ENCODE measurements around the gene RPP30. TPM values are rescaled to one million over a fixed set of nuclear protein-coding genes. Genes with fewer than 3 reads are reported as not detected.

The RPP30 gene
- total RNA-seq, 1 donor from 2014 or later, result 31.6 TPM

- intact Hi-C loops (cut with micrococcal nuclease), result no loop called here
Observed at GRCh38 chr10:90930971-90931871, 59.4 kb downstream of the RPP30 start.

GRCh38 chr10:90935581-90936275 is 64.0 kb downstream of the RPP30 start:
- peaks cover 31% of the 10 kb centered on the region for H3K4me1 ChIP-seq
- TF ChIP-seq CTCF (IDR thresholded peaks at IDR 0.05; ENCODE audit: borderline replicate concordance), result no peak
- no peak for DNase-seq
- H3K9me3 ChIP-seq (replicated peaks), result no peaks in the 10 kb centered on the region
- intact Hi-C loops (cut with micrococcal nuclease), result no loop called here
- H3K27me3 ChIP-seq (ENCODE audit: low read depth), result no peaks in the 10 kb centered on the region
- no peaks in the 10 kb centered on the region for H3K36me3 ChIP-seq
- no peak overlapping the region for H3K4me3 ChIP-seq
- H3K27ac ChIP-seq (replicated peaks), result peak overlapping the region; percentile 53

More at GRCh38 chr10:90930971-90931871, 59.4 kb downstream of the RPP30 start:
- H3K36me3 ChIP-seq, result no peaks in the 10 kb centered on the region
- H3K27ac ChIP-seq (replicated peaks), result peak overlapping the region; percentile 93
- peaks cover 47% of the 10 kb centered on the region for H3K4me1 ChIP-seq
- peak overlapping the region; percentile 24 for H3K4me3 ChIP-seq
- TF ChIP-seq CTCF (IDR thresholded peaks at IDR 0.05; ENCODE audit: borderline replicate concordance), result no peak
- H3K27me3 ChIP-seq (ENCODE audit: low read depth), result no peaks in the 10 kb centered on the region
- peak; percentile 58 for DNase-seq
- H3K9me3 ChIP-seq (replicated peaks), result no peaks in the 10 kb centered on the region

GRCh38 chr10:90936276-90936659 is 64.5 kb downstream of the RPP30 start:
- no peaks in the 10 kb centered on the region for H3K36me3 ChIP-seq
- TF ChIP-seq CTCF (IDR thresholded peaks at IDR 0.05; ENCODE audit: borderline replicate concordance), result no peak
- H3K4me1 ChIP-seq, result peaks cover 25% of the 10 kb centered on the region
- no peak overlapping the region for H3K4me3 ChIP-seq
- H3K27ac ChIP-seq (replicated peaks), result peak overlapping the region; percentile 53
- intact Hi-C loops (cut with micrococcal nuclease), result no loop called here
- no peaks in the 10 kb centered on the region for H3K9me3 ChIP-seq (replicated peaks)
- DNase-seq, result no peak
- no peaks in the 10 kb centered on the region for H3K27me3 ChIP-seq (ENCODE audit: low read depth)

GRCh38 chr10:90937645-90938258 is 66.0 kb downstream of the RPP30 start:
- no peak for DNase-seq
- Histone ChIP-seq H3K4me3 (no peak overlapping the region), H3K36me3 (no peaks in the 10 kb centered on the region), H3K27ac (replicated peaks) (no peak overlapping the region), H3K27me3 (ENCODE audit: low read depth) (no peaks in the 10 kb centered on the region), H3K9me3 (replicated peaks) (no peaks in the 10 kb centered on the region), H3K4me1 (peaks cover 18% of the 10 kb centered on the region)
- intact Hi-C loops (cut with micrococcal nuclease), result no loop called here
- TF ChIP-seq CTCF (IDR thresholded peaks at IDR 0.05; ENCODE audit: borderline replicate concordance), result no peak

GRCh38 chr10:90939116-90939515 is 67.3 kb downstream of the RPP30 start:
- Histone ChIP-seq H3K4me3 (no peak overlapping the region), H3K36me3 (no peaks in the 10 kb centered on the region), H3K27me3 (ENCODE audit: low read depth) (no peaks in the 10 kb centered on the region), H3K4me1 (peaks cover 18% of the 10 kb centered on the region), H3K9me3 (replicated peaks) (no peaks in the 10 kb centered on the region), H3K27ac (replicated peaks) (no peak overlapping the region)
- TF ChIP-seq CTCF (IDR thresholded peaks at IDR 0.05; ENCODE audit: borderline replicate concordance), result no peak
- DNase-seq, result no peak
- intact Hi-C loops (cut with micrococcal nuclease), result no loop called here
